GM20000 (cell line): Measurements from ENCODE around the gene SCYGR1.
A peak's percentile ranks its signal among the peaks of the same experiment; 100 is the strongest.

Experiments
- DNase-seq: peaks from one replicate; pipeline ENCODE4 v3.0.0; 2012; ENCODE audit warnings: low spot score
- CTCF ChIP-seq: IDR thresholded peaks from 2 replicates; pipeline ENCODE4 v1.5.1; 2012; ENCODE audit warnings: mild to moderate bottlenecking, control low read depth; ENCODE audit errors: extremely low read depth, missing control alignments

Gene SCYGR1

GRCh38 chr2:227416701-227417100 is 29.0 kb upstream of the SCYGR1 start:
- no peak for DNase-seq
- TF ChIP-seq CTCF = no peak

- DNase-seq = no peak
- no peak for TF ChIP-seq CTCF
These were observed 28.0 kb upstream of the SCYGR1 start for GRCh38 chr2:227415538-227416424.

- TF ChIP-seq CTCF = no peak
- DNase-seq = no peak
These were observed 27.1 kb upstream of the SCYGR1 start for GRCh38 chr2:227414846-227415245.

GRCh38 chr2:227413371-227413770 is 25.6 kb upstream of the SCYGR1 start:
- DNase-seq = no peak

GRCh38 chr2:227412877-227413276 is 25.1 kb upstream of the SCYGR1 start:
- DNase-seq = no peak
- TF ChIP-seq CTCF = no peak

More at GRCh38 chr2:227413371-227413770, 25.6 kb upstream of the SCYGR1 start:
- TF ChIP-seq CTCF = no peak

GRCh38 chr2:227411990-227412350 is 24.2 kb upstream of the SCYGR1 start:
- DNase-seq = no peak
- no peak for TF ChIP-seq CTCF

- peak; percentile 49 for DNase-seq
- no peak for TF ChIP-seq CTCF
These were observed 23.7 kb upstream of the SCYGR1 start for GRCh38 chr2:227411320-227411989.
